NCI-H1694 (cell line): ENCODE data around the gene SCAMP3.
"Not testable (repeated sequence)": the region's sequence is repeated elsewhere in the genome, so short reads cannot be mapped to it uniquely, and the experiment has no call there.

Source experiments
- DNase-seq: peaks from one replicate; lab custom pipeline; 2025; lab: John Stamatoyannopoulos, UW

The SCAMP3 gene

GRCh38 chr1:155261852-155262673, at the start of gene SCAMP3:
TSS of gene SCAMP3 (minus strand) at chr1:155262360. CDS start at chr1:155262151, 209 bp downstream.
- peak; percentile 99 for DNase-seq

GRCh38 chr1:155309423-155310021, 47.4 kb upstream of the SCAMP3 start:
- DNase-seq = no peak

- peak; percentile 100 for DNase-seq
These were observed 46.6 kb upstream of the SCAMP3 start, which contains the start of gene FDPS for GRCh38 chr1:155308493-155309422. TSS of gene FDPS (plus strand) at chr1:155308866. CDS start at chr1:155309790, 924 bp downstream.

- DNase-seq = peak; percentile 65
These were observed 45.1 kb upstream of the SCAMP3 start for GRCh38 chr1:155307247-155307740.

GRCh38 chr1:155305881-155306391, 43.8 kb upstream of the SCAMP3 start:
- DNase-seq = no peak

GRCh38 chr1:155304558-155305063, 42.5 kb upstream of the SCAMP3 start:
- DNase-seq = no peak

GRCh38 chr1:155301342-155301841, 39.2 kb upstream of the SCAMP3 start, which contains the start of gene PKLR:
TSS of gene PKLR (minus strand) at chr1:155301438. CDS start at chr1:155301395, 43 bp downstream.
- DNase-seq = no peak

GRCh38 chr1:155300553-155301329, 38.6 kb upstream of the SCAMP3 start:
- no peak for DNase-seq

- no peak for DNase-seq
These were observed 37.9 kb upstream of the SCAMP3 start for GRCh38 chr1:155300024-155300423.

GRCh38 chr1:155297384-155297783, 35.2 kb upstream of the SCAMP3 start:
- no peak for DNase-seq

- DNase-seq = no peak
These were observed 34.5 kb upstream of the SCAMP3 start for GRCh38 chr1:155296661-155297060.

- DNase-seq = no peak
These were observed 33.7 kb upstream of the SCAMP3 start for GRCh38 chr1:155295942-155296267.

- DNase-seq = no peak
These were observed 33.2 kb upstream of the SCAMP3 start for GRCh38 chr1:155295183-155295941.

- no peak for DNase-seq
These were observed 32.5 kb upstream of the SCAMP3 start for GRCh38 chr1:155294520-155295182.

- no peak for DNase-seq
These were observed 31.1 kb upstream of the SCAMP3 start for GRCh38 chr1:155293086-155293749.

- not testable (repeated sequence) for DNase-seq
These were observed 28.8 kb upstream of the SCAMP3 start for GRCh38 chr1:155291006-155291405.

GRCh38 chr1:155287987-155288543, 25.9 kb upstream of the SCAMP3 start:
- no peak for DNase-seq

GRCh38 chr1:155286544-155286943, 24.4 kb upstream of the SCAMP3 start:
- DNase-seq = no peak
